CD14-positive monocyte (primary cell): ENCODE data around the gene CYP19A1. TPM values are rescaled to one million over a fixed set of nuclear protein-coding genes. Genes with fewer than 3 reads are reported as not detected.

ENCODE experiments used
- DNase-seq, 3 donors: peaks; one replicate each; pipeline ENCODE4 v3.0.0-alpha.2; 2011 to 2022
- H2AFZ ChIP-seq: 2 replicates; pipeline ENCODE4 v1.6.0; 2012; ENCODE audit warnings: mild to moderate bottlenecking, low read depth, low read length, inconsistent platforms; ENCODE audit not compliant: insufficient read depth, poor library complexity, severe bottlenecking
- H3K27ac ChIP-seq, 2 donors: 1 replicate in 1 of 2; 2 replicates in 1 of 2; pipeline ENCODE4 v1.5.1; 2012 to 2013; ENCODE audit warnings: low read length in 2 of 2, control low read depth in 1 of 2, inconsistent platforms in 1 of 2, low read depth in 1 of 2, mild to moderate bottlenecking in 1 of 2
- H3K27me3 ChIP-seq, 2 donors: one replicate each; pipeline versions ENCODE4 v1.6.0 to v1.6.1; 2011 to 2013; ENCODE audit warnings: low read length in 2 of 2; ENCODE audit not compliant: control insufficient read depth in 2 of 2, insufficient read depth in 2 of 2
- H3K36me3 ChIP-seq, 2 donors: replicated peaks in 1 of 2; 1 replicate in 1 of 2; 2 replicates in 1 of 2; pipeline versions ENCODE4 v1.5.1 to v1.6.1; 2012 to 2013; ENCODE audit warnings: low read length in 2 of 2, control low read depth in 1 of 2, inconsistent platforms in 1 of 2, mild to moderate bottlenecking in 1 of 2; ENCODE audit not compliant: insufficient read depth in 2 of 2, control insufficient read depth in 1 of 2
- H3K4me1 ChIP-seq, 2 donors: 1 replicate in 1 of 2; 2 replicates in 1 of 2; pipeline versions ENCODE4 v1.5.1 to v1.6.1; 2012 to 2013; ENCODE audit warnings: low read length in 2 of 2, control low read depth in 1 of 2, inconsistent platforms in 1 of 2, mild to moderate bottlenecking in 1 of 2, moderate library complexity in 1 of 2; ENCODE audit not compliant: insufficient read depth in 2 of 2, control insufficient read depth in 1 of 2
- H3K4me2 ChIP-seq: replicated peaks from 2 replicates; pipeline ENCODE3; 2012; ENCODE audit warnings: low read length, moderate library complexity, mild to moderate bottlenecking; ENCODE audit not compliant: poor library complexity, severe bottlenecking; ENCODE audit errors: extremely low read depth
- H3K4me3 ChIP-seq, 3 experiments: fragments of 200-600 bp in 1 of 3; sonication (generic) in 1 of 3; replicated peaks in 1 of 3; 1 replicate in 2 of 3; 2 replicates in 1 of 3; pipeline ENCODE4 v1.5.1; 2011 to 2013; ENCODE audit warnings: low read length in 3 of 3, mild to moderate bottlenecking in 3 of 3, control low read depth in 2 of 3, low read depth in 2 of 3, inconsistent platforms in 1 of 3, moderate library complexity in 1 of 3
- H3K79me2 ChIP-seq: 2 replicates; pipeline ENCODE4 v1.6.0; 2012; ENCODE audit warnings: mild to moderate bottlenecking, control low read depth, inconsistent platforms, low read length, moderate library complexity; ENCODE audit not compliant: insufficient read depth
- H3K9ac ChIP-seq: 2 replicates; pipeline ENCODE4 v1.6.0; 2017; ENCODE audit warnings: low read length, mild to moderate bottlenecking; ENCODE audit not compliant: insufficient read depth, poor library complexity, severe bottlenecking
- H3K9me3 ChIP-seq, 2 donors: replicated peaks in 1 of 2; 1 replicate in 1 of 2; 2 replicates in 1 of 2; pipeline versions ENCODE4 v1.5.1 to v1.6.1; 2012 to 2013; ENCODE audit warnings: low read length in 2 of 2, control low read depth in 1 of 2; ENCODE audit not compliant: control insufficient read depth in 1 of 2, insufficient read depth in 1 of 2
- H4K20me1 ChIP-seq: 2 replicates; pipeline ENCODE4 v1.6.0; 2012; ENCODE audit warnings: mild to moderate bottlenecking, low read length, control low read depth, moderate library complexity; ENCODE audit not compliant: insufficient read depth
- H3K27ac Mint-ChIP-seq, 7 donors: one replicate each; pipeline ENCODE4 v1.8.0; 2020; ENCODE audit warnings: mild to moderate bottlenecking in 7 of 7, mixed read lengths in 7 of 7, moderate library complexity in 6 of 7, inconsistent platforms in 2 of 7
- H3K27me3 Mint-ChIP-seq, 3 donors: one replicate each; pipeline ENCODE4 v1.8.0; 2021 to 2022; ENCODE audit warnings: low read depth in 3 of 3, mild to moderate bottlenecking in 3 of 3, mixed read lengths in 3 of 3, moderate library complexity in 3 of 3, inconsistent platforms in 1 of 3
- H3K36me3 Mint-ChIP-seq, 2 donors: one replicate each; pipeline ENCODE4 v1.8.0; 2020; ENCODE audit warnings: mixed read lengths in 2 of 2, inconsistent platforms in 1 of 2, mild to moderate bottlenecking in 1 of 2
- H3K4me1 Mint-ChIP-seq: one replicate; pipeline ENCODE4 v1.8.0; 2020; ENCODE audit warnings: mild to moderate bottlenecking, mixed read lengths
- H3K4me3 Mint-ChIP-seq, 2 donors: one replicate each; pipeline ENCODE4 v1.8.0; 2020; ENCODE audit warnings: mild to moderate bottlenecking in 2 of 2, mixed read lengths in 2 of 2, moderate library complexity in 1 of 2
- H3K9me3 Mint-ChIP-seq, 7 donors: one replicate each; pipeline ENCODE4 v1.8.0; 2020 to 2022; ENCODE audit warnings: mixed read lengths in 7 of 7, mild to moderate bottlenecking in 6 of 7, moderate library complexity in 6 of 7, inconsistent platforms in 2 of 7
- WGBS: methylation state at CpG from one replicate; pipeline ENCODE4 v1.1.5; 2013; ENCODE audit warnings: missing lambda C conversion rate; ENCODE audit not compliant: insufficient coverage; 5-methylcytosine and 5-hydroxymethylcytosine counted together
- intact Hi-C, 2 donors: fragments of 100-400 bp; cut with micrococcal nuclease; formaldehyde crosslinking; loops; one replicate each; pipeline versions ENCODE4 v1.15.0 to v1.15.1; 2023
- polyA plus RNA-seq, 3 donors: library from polyadenylated mRNA; depleted of rRNA in 1 of 3; unstranded in 2 of 3; stranded (reverse) in 1 of 3; fragments of 300-500 nt in 2 of 3; fragments of >200 nt in 1 of 3; fragmentation: Illumina TruSeq in 2 of 3; gene quantifications; 1 replicate in 2 of 3; 2 replicates in 1 of 3; pipeline ENCODE4 v1.2.3, GENCODE V29; 2012 to 2021
- TF ChIP-seq, protein P1 (sequence below): fragments of 200-600 bp; IDR thresholded peaks from one replicate; pipeline ENCODE4 v1.8.0; 2022; ENCODE audit warnings: antibody characterized with exemption, mild to moderate bottlenecking

Gene CYP19A1
- polyA plus RNA-seq, 3 donors: not detected

DNA sequence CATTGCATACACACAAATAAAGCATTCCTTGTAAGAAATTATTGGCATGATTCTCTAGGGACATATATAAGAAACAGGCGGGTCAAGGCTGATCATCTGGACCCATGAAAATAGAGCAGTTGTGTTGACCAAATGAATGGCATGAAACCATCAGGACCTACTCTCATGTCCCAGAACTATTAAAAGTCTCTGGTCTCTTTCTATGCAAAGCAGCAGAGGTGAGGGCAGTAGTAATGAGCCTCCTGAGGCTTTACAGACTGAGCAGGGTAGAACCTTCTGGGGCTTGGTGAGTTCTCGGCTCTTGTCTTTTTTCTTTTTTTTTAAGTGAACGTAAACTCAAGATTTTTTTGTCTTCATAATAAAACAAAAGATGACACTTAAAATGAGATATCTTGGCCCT is 12.3 kb upstream of the CYP19A1 start:
- H3K27me3 Mint-ChIP-seq: peaks cover 9 to 15% (median 11%) of the 10 kb centered on the region in 3 donors
- Histone ChIP-seq H3K27ac (no peak overlapping the region), H2AFZ (no peak overlapping the region), H3K79me2 (no peaks in the 10 kb centered on the region), H3K27me3 (peaks cover 0 to 6% of the 10 kb centered on the region in 2 donors), H3K36me3 (no peaks in the 10 kb centered on the region), H3K4me2 (no peak overlapping the region), H3K9me3 (no peaks in the 10 kb centered on the region), H3K9ac (no peak overlapping the region), H3K4me1 (no peaks in the 10 kb centered on the region), H3K4me3 (no peak overlapping the region), H4K20me1 (no peaks in the 10 kb centered on the region)
- 100% methylated on average over 1 of the region's 3 CpGs for WGBS
- TF ChIP-seq, protein P1, sequence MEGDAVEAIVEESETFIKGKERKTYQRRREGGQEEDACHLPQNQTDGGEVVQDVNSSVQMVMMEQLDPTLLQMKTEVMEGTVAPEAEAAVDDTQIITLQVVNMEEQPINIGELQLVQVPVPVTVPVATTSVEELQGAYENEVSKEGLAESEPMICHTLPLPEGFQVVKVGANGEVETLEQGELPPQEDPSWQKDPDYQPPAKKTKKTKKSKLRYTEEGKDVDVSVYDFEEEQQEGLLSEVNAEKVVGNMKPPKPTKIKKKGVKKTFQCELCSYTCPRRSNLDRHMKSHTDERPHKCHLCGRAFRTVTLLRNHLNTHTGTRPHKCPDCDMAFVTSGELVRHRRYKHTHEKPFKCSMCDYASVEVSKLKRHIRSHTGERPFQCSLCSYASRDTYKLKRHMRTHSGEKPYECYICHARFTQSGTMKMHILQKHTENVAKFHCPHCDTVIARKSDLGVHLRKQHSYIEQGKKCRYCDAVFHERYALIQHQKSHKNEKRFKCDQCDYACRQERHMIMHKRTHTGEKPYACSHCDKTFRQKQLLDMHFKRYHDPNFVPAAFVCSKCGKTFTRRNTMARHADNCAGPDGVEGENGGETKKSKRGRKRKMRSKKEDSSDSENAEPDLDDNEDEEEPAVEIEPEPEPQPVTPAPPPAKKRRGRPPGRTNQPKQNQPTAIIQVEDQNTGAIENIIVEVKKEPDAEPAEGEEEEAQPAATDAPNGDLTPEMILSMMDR: no peak
- intact Hi-C loops: no loop called here
- H3K36me3 Mint-ChIP-seq: no peaks in the 10 kb centered on the region
- H3K9me3 Mint-ChIP-seq: peaks cover 0 to 3% (median 0%) of the 10 kb centered on the region in 7 donors
- no peak overlapping the region for H3K4me3 Mint-ChIP-seq
- peaks cover 6% of the 10 kb centered on the region for H3K4me1 Mint-ChIP-seq
- H3K27ac Mint-ChIP-seq: no peak overlapping the region
- no peak for DNase-seq

DNA sequence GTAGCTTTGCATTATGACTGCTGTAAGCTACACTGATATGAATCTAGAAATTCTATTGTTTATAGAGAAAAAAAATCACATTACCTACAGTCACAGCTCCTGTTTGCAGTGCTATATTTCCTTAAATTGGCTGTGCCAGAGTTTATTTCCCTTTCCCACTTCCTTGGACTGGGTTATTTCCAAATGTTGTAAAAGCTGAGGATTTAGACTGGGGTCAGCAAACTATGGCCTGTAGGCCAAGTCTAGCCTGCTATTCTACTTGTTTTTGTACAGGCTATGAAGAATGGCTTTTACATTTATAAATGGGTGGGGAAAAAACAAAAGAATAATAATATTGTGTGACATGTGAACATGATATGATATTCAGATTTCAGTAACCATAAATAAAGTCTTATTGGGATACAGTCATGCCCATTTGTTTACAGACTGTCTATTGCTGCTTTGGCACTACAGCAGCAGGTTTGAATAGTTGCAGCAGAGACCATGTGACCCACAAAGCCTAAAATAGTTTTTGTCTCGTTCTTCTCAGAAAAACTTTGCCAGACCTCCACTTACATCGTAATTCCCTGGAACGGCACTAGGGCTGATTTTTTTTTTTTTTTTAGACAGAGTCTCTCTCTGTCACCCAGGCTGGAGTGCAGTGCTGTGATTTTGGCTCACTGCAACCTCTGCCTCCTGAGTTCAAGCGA is 10.9 kb upstream of the CYP19A1 start:
- Histone ChIP-seq H3K4me2 (no peak overlapping the region), H2AFZ (no peak overlapping the region), H3K4me3 (no peak overlapping the region), H3K27ac (no peak overlapping the region), H3K4me1 (no peaks in the 10 kb centered on the region), H3K79me2 (no peaks in the 10 kb centered on the region), H3K9me3 (no peaks in the 10 kb centered on the region), H3K27me3 (peaks cover 4 to 6% of the 10 kb centered on the region in 2 donors), H4K20me1 (no peaks in the 10 kb centered on the region), H3K9ac (no peak overlapping the region), H3K36me3 (no peaks in the 10 kb centered on the region)
- Mint-ChIP-seq H3K9me3 (no peaks in the 10 kb centered on the region), H3K4me3 (no peak overlapping the region), H3K27ac (no peak overlapping the region), H3K4me1 (peaks cover 3% of the 10 kb centered on the region), H3K36me3 (no peaks in the 10 kb centered on the region), H3K27me3 (peaks cover 9 to 13% (median 13%) of the 10 kb centered on the region in 3 donors)
- intact Hi-C loops: no loop called here
- WGBS: 20% methylated on average over 1 of the region's 4 CpGs
- no peak for DNase-seq
- TF ChIP-seq, protein P1: no peak
